Panc1 (cell line): ENCODE results near the gene DOK5. TPM values are rescaled to one million over a fixed set of nuclear protein-coding genes. Genes with fewer than 3 reads are reported as not detected.

Experiments used
- ATAC-seq: fragments of 200-7000 bp; cut with Tn5 transposase; 2 replicates; pipeline ENCODE4 v1.9.1; 2020; ENCODE audit warnings: mild to moderate bottlenecking, moderate library complexity
- BruUV-seq: library from RNA; stranded (reverse); fragments of 400-500 nt; replicated peaks from 2 replicates; lab custom pipeline; 2021; lab: Mats Ljungman, UMichigan
- CTCF ChIA-PET: fragments of 300-600 bp; sonication (Branson Sonifier 250); formaldehyde crosslinking; loops from one replicate; lab custom pipeline; 2022; ENCODE audit warnings: antibody characterized with exemption; lab: Charles Lee
- POLR2A ChIA-PET: fragments of 300-600 bp; sonication (Branson Sonifier 250); formaldehyde crosslinking; loops from one replicate; lab custom pipeline; 2022; ENCODE audit warnings: antibody characterized with exemption; lab: Charles Lee
- DNase-seq: peaks from one replicate; pipeline ENCODE4 v3.0.0-alpha.2; 2010; ENCODE audit warnings: low read depth, low spot score
- H3K27ac ChIP-seq: 2 replicates; pipeline ENCODE4 v1.5.1; 2011; ENCODE audit warnings: mild to moderate bottlenecking, low read length, inconsistent platforms
- H3K27me3 ChIP-seq: fragments of 200-500 bp; sonication (Bioruptor generic); 2 replicates; pipeline ENCODE4 v1.6.0; 2014; ENCODE audit warnings: low read length, inconsistent platforms; ENCODE audit not compliant: control insufficient read depth, insufficient read depth
- H3K36me3 ChIP-seq: fragments of 200-500 bp; sonication (Bioruptor generic); 2 replicates; pipeline ENCODE4 v1.5.1; 2014; ENCODE audit warnings: inconsistent platforms, mild to moderate bottlenecking, low read length, moderate library complexity; ENCODE audit not compliant: control insufficient read depth, insufficient read depth
- H3K4me1 ChIP-seq: 2 replicates; pipeline ENCODE4 v1.5.1; 2011; ENCODE audit warnings: inconsistent platforms, mild to moderate bottlenecking, low read length, moderate library complexity; ENCODE audit not compliant: control insufficient read depth, insufficient read depth
- H3K4me3 ChIP-seq, 2 experiments: 2 replicates each; pipeline ENCODE4 v1.5.1; 2011 to 2012; ENCODE audit warnings: low read depth in 2 of 2, low read length in 2 of 2, mild to moderate bottlenecking in 2 of 2, inconsistent platforms in 1 of 2, moderate library complexity in 1 of 2
- H3K9me3 ChIP-seq: fragments of 200-500 bp; sonication (Bioruptor generic); 2 replicates; pipeline ENCODE4 v1.5.1; 2014; ENCODE audit warnings: low read depth, mild to moderate bottlenecking, inconsistent platforms, low read length, moderate library complexity; ENCODE audit not compliant: control insufficient read depth, insufficient read depth
- POLR2AphosphoS5 ChIP-seq: IDR thresholded peaks from 2 replicates; pipeline ENCODE4 v1.6.1; 2012; ENCODE audit warnings: mild to moderate bottlenecking, low read depth, low read length, moderate library complexity
- SIN3A ChIP-seq: IDR thresholded peaks from 2 replicates; pipeline ENCODE4 v1.6.1; 2012; ENCODE audit warnings: low read depth, mild to moderate bottlenecking, low read length, moderate library complexity, borderline replicate concordance; ENCODE audit not compliant: insufficient read depth
- TCF7L2 ChIP-seq: IDR thresholded peaks from 2 replicates; pipeline ENCODE4 v1.6.1; 2011; ENCODE audit warnings: mild to moderate bottlenecking, low read depth, low read length, inconsistent platforms
- in situ Hi-C: cut with HindIII; loops from 2 replicates; pipeline ENCODE4 v1.10.0; 2016; ENCODE audit warnings: low sequenced_read_pairs, low pct_unique_long_range_greater_than_20kb
- intact Hi-C: fragments of 100-400 bp; cut with micrococcal nuclease; formaldehyde crosslinking; loops from one replicate; pipeline ENCODE4 v1.10.0; 2022; ENCODE audit not compliant: unreplicated experiment
- total RNA-seq: library from RNA; stranded (reverse); gene quantifications from one replicate; pipeline ENCODE4 v1.2.1, GENCODE V29; 2021; ENCODE audit not compliant: unreplicated experiment
- TF ChIP-seq, protein P1 (sequence below), 2 experiments: IDR thresholded peaks; 2 replicates each; pipeline ENCODE4 v1.6.1; 2011 to 2012; ENCODE audit warnings: low read depth in 2 of 2, control low read depth in 1 of 2, low read length in 1 of 2, mild to moderate bottlenecking in 1 of 2, moderate library complexity in 1 of 2; ENCODE audit not compliant: insufficient read depth in 1 of 2
- TF ChIP-seq, protein P2 (sequence below): fragments of 450-650 bp; IDR thresholded peaks from 2 replicates; pipeline ENCODE4 v1.5.1; 2017; ENCODE audit warnings: mild to moderate bottlenecking

The DOK5 gene
- total RNA-seq, 1 experiment from 2014 or later, result 0.18 TPM

DNA sequence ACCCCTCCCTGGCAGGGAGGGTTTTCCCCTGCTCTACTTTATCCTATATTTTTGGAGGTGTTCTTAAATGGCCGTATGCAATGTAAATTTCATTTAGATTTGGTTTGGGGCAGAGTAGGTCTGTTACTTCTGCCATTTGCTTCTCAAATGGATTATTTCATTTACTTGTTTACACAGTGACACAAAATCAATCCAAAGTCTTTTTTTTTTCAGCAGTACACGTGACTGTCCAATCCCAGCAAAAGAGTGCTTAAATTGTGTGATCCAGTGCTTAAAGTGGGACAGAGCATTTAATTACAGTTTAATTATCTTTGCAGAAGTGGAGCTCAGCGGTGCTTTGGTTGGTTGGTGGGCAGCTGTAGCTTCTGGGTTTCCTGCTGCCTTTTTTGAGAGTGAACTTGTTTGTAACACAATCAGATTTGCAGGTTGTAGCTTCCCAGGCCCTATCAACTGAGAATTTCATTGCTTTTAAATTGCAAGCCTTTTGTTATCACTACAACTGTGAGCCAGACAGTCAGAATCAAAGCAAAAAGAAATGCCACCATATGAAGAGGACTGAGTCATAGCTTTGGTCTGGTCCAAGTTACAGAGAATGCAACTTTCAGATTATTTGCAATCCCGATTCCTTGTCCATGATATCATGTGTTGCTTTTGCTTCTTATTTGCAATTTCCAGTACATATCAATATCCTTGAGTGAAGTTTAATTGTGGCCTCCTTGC is 216.9 kb downstream of the DOK5 start:
- Histone ChIP-seq H3K4me1 (no peaks in the 10 kb centered on the region), H3K27me3 (0 out of 2 replicates have a peak, but pooled peaks cover 2% of the 10 kb centered on the region), H3K9me3 (no peaks in the 10 kb centered on the region), H3K27ac (no peak overlapping the region), H3K36me3 (no peaks in the 10 kb centered on the region), H3K4me3 (no peak overlapping the region)
- TF ChIP-seq, protein P1, sequence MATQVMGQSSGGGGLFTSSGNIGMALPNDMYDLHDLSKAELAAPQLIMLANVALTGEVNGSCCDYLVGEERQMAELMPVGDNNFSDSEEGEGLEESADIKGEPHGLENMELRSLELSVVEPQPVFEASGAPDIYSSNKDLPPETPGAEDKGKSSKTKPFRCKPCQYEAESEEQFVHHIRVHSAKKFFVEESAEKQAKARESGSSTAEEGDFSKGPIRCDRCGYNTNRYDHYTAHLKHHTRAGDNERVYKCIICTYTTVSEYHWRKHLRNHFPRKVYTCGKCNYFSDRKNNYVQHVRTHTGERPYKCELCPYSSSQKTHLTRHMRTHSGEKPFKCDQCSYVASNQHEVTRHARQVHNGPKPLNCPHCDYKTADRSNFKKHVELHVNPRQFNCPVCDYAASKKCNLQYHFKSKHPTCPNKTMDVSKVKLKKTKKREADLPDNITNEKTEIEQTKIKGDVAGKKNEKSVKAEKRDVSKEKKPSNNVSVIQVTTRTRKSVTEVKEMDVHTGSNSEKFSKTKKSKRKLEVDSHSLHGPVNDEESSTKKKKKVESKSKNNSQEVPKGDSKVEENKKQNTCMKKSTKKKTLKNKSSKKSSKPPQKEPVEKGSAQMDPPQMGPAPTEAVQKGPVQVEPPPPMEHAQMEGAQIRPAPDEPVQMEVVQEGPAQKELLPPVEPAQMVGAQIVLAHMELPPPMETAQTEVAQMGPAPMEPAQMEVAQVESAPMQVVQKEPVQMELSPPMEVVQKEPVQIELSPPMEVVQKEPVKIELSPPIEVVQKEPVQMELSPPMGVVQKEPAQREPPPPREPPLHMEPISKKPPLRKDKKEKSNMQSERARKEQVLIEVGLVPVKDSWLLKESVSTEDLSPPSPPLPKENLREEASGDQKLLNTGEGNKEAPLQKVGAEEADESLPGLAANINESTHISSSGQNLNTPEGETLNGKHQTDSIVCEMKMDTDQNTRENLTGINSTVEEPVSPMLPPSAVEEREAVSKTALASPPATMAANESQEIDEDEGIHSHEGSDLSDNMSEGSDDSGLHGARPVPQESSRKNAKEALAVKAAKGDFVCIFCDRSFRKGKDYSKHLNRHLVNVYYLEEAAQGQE (IDR thresholded peaks at IDR 0.05; ENCODE audit: insufficient read depth in 1 of 2, low read depth in 2 of 2, low read length in 1 of 2), result no peak
- no peak for TF ChIP-seq POLR2AphosphoS5
- TF ChIP-seq SIN3A, result no peak
- TF ChIP-seq TCF7L2, result no peak
- TF ChIP-seq, protein P2, sequence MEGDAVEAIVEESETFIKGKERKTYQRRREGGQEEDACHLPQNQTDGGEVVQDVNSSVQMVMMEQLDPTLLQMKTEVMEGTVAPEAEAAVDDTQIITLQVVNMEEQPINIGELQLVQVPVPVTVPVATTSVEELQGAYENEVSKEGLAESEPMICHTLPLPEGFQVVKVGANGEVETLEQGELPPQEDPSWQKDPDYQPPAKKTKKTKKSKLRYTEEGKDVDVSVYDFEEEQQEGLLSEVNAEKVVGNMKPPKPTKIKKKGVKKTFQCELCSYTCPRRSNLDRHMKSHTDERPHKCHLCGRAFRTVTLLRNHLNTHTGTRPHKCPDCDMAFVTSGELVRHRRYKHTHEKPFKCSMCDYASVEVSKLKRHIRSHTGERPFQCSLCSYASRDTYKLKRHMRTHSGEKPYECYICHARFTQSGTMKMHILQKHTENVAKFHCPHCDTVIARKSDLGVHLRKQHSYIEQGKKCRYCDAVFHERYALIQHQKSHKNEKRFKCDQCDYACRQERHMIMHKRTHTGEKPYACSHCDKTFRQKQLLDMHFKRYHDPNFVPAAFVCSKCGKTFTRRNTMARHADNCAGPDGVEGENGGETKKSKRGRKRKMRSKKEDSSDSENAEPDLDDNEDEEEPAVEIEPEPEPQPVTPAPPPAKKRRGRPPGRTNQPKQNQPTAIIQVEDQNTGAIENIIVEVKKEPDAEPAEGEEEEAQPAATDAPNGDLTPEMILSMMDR, result no peak
- POLR2A ChIA-PET, result no interaction called here
- DNase-seq (no peak), ATAC-seq (no peak)
- intact Hi-C loops, result no loop called here
- CTCF ChIA-PET, result no interaction called here
- in situ Hi-C loops, result no loop called here
- no TSS peak for BruUV-seq

DNA sequence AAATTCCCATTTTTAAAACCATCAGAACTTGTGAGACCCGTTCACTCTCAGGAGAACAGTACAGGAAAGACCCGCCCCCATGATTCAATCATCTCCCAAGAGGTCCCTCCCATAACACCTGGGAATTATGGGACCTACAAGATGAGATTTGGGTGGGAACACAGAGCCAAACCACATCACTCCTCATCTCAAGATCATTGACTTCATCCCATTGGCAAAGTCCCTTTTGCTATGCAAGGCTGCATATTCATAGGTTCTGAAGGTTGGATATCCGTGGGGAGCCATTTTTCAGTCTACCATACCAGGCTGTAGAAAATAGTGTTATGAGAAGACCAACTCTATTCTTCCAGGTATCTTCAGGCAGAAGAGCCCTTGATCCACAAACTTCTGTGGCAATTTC is 219.1 kb downstream of the DOK5 start:
- TF ChIP-seq, protein P2, result no peak
- TF ChIP-seq POLR2AphosphoS5 (no peak), TCF7L2 (no peak), SIN3A (no peak)
- TF ChIP-seq, protein P1 (IDR thresholded peaks at IDR 0.05; ENCODE audit: insufficient read depth in 1 of 2, low read depth in 2 of 2, low read length in 1 of 2), result no peak
- in situ Hi-C loops (no loop called here), intact Hi-C loops (no loop called here)
- ChIA-PET POLR2A (no interaction called here), CTCF (no interaction called here)
- H3K27me3 ChIP-seq, result 0 out of 2 replicates have a peak, but pooled peaks cover 2% of the 10 kb centered on the region
- DNase-seq (no peak), ATAC-seq (no peak)
- no peaks in the 10 kb centered on the region for H3K4me1 ChIP-seq
- H3K27ac ChIP-seq, result no peak overlapping the region
- BruUV-seq, result no TSS peak
- H3K36me3 ChIP-seq, result no peaks in the 10 kb centered on the region
- H3K9me3 ChIP-seq, result no peaks in the 10 kb centered on the region
- no peak overlapping the region for H3K4me3 ChIP-seq
